ENCODE results near the gene HEATR9. TPM values are rescaled to one million over a fixed set of nuclear protein-coding genes. Genes with fewer than 3 reads are reported as not detected.

HEATR9 gene
- total and polyA plus RNA-seq, 2 donors (not counting 1 experiment from before 2014, with no cell fraction given), result 0.06 TPM; not detected in 1

DNA sequence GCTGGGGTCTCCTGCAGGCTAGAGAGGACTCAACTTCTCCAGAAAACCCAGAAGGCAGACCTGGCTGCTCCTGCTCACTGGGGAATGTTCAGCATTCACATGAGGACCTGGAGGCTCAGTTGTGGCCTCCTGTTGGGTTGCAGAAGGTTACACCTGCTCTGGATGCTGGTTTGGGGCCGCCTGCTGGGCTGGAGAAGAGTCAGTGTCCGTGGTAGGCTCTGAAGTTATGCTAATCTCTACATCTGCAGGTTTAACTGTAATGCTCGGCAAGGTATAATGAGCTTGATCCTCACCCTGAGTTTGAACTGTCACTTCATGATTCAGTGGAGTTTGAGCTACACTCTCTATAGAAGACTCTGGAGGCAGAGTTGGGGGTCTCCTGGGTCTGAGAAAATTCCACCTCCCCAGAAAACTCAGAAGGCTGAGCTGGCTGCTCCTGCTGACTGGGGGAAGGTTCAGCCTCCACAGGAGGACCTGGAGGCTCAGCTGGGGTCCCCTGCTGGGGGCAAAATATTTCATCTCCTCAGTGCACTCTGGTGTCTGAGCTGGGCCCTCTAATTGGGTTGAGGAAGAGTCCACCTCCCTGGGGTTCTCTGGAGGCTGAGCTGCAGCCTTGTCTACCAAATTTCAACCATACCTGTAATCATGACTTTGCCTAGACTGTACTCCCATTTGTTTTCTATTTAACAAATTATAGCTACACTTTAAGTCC lies 38.4 kb upstream of the HEATR9 start:
- TF ChIP-seq EZH2 (IDR thresholded peaks at IDR 0.05; ENCODE audit: borderline replicate concordance, insufficient read depth, low read depth, low read length, poor library complexity, severe bottlenecking), result no peak
- TF ChIP-seq, protein P1, sequence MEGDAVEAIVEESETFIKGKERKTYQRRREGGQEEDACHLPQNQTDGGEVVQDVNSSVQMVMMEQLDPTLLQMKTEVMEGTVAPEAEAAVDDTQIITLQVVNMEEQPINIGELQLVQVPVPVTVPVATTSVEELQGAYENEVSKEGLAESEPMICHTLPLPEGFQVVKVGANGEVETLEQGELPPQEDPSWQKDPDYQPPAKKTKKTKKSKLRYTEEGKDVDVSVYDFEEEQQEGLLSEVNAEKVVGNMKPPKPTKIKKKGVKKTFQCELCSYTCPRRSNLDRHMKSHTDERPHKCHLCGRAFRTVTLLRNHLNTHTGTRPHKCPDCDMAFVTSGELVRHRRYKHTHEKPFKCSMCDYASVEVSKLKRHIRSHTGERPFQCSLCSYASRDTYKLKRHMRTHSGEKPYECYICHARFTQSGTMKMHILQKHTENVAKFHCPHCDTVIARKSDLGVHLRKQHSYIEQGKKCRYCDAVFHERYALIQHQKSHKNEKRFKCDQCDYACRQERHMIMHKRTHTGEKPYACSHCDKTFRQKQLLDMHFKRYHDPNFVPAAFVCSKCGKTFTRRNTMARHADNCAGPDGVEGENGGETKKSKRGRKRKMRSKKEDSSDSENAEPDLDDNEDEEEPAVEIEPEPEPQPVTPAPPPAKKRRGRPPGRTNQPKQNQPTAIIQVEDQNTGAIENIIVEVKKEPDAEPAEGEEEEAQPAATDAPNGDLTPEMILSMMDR (IDR thresholded peaks at IDR 0.05), result no peak
- Histone ChIP-seq H2AFZ (ENCODE audit: insufficient read depth, low read depth, low read length, poor library complexity, severe bottlenecking) (no peak overlapping the region), H3K4me2 (replicated peaks; ENCODE audit: low read depth, low read length, poor library complexity, severe bottlenecking) (no peak overlapping the region), H3K9me3 (ENCODE audit: control extremely low read depth in 1 of 3, control insufficient read depth in 2 of 3, insufficient read depth in 1 of 3, low read length in 2 of 3) (no peaks in the 10 kb centered on the region), H3K4me3 (ENCODE audit: control extremely low read depth in 1 of 5, extremely low read depth in 1 of 5, insufficient read depth in 1 of 5, low read depth in 2 of 5, low read length in 4 of 5) (no peak overlapping the region), H3K27ac (ENCODE audit: low read length in 2 of 2) (no peak overlapping the region), H3K9ac (ENCODE audit: low read length) (no peak overlapping the region), H4K20me1 (ENCODE audit: control insufficient read depth, insufficient read depth, low read length, poor library complexity, severe bottlenecking) (no peaks in the 10 kb centered on the region), H3K36me3 (replicated peaks in 1 of 2; ENCODE audit: control extremely low read depth in 1 of 2, control insufficient read depth in 1 of 2, extremely low read depth in 1 of 2, insufficient read depth in 2 of 2, low read length in 1 of 2) (no peaks in the 10 kb centered on the region), H3K27me3 (replicated peaks in 1 of 4; ENCODE audit: control extremely low read depth in 1 of 4, control insufficient read depth in 3 of 4, insufficient read depth in 4 of 4, low read length in 3 of 4) (no peaks in the 10 kb centered on the region), H3K79me2 (ENCODE audit: control insufficient read depth, insufficient read depth, low read length) (no peaks in the 10 kb centered on the region), H3K4me1 (ENCODE audit: control insufficient read depth in 2 of 2, insufficient read depth in 2 of 2, low read length in 2 of 2) (no peaks in the 10 kb centered on the region)
- intact Hi-C loops (cut with micrococcal nuclease), result no loop called here
- ChIA-PET POLR2A (no interaction called here), CTCF (no interaction called here)
- DNase-seq (no peak), ATAC-seq (ENCODE audit: low read depth) (no peak)
- WGBS (ENCODE audit: insufficient coverage), result 96% methylated on average over 3 of the region's 3 CpGs
- Mint-ChIP-seq H3K4me3 (no peak overlapping the region), H3K27me3 (no peaks in the 10 kb centered on the region), H3K9me3 (ENCODE audit: insufficient read depth) (no peaks in the 10 kb centered on the region), H3K4me1 (no peaks in the 10 kb centered on the region), H3K27ac (no peak overlapping the region)

DNA sequence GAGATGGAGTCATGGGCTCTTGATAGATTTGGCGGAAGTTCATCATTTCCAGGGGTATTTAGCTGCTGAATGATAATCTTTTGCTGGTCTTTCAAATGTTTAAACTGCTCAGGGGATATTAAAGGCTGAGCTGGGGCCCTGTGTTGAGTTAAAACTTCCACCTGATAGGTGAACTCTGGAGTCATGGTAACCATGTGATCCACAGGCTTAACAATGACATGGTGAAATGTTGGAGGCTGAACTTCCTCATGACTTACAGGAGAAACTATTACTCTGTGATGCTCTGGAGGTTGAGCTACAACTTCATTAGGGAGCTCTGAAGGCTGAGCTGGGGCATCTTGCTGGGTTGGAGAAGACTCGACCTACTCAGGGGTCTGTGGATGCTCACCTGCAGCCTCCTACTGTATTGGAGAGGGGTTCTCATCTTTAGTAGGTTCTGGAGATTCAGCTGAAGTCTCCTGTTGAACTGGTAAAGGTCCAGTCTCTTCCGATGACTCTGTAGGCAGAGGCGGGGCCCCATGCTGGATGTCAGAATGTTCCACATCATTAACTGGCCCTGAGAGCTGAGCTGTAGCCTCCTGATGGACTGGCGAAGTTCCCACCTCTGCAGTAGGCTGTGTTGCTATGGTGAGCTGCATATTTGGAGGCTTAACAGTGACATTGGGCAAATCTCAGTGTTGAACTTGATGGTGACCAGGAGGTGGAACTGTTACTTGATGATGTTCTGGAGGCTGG lies 37.7 kb upstream of the HEATR9 start:
- Histone ChIP-seq H3K36me3 (replicated peaks in 1 of 2; ENCODE audit: control extremely low read depth in 1 of 2, control insufficient read depth in 1 of 2, extremely low read depth in 1 of 2, insufficient read depth in 2 of 2, low read length in 1 of 2) (no peaks in the 10 kb centered on the region), H3K79me2 (ENCODE audit: control insufficient read depth, insufficient read depth, low read length) (no peaks in the 10 kb centered on the region), H3K27ac (ENCODE audit: low read length in 2 of 2) (no peak overlapping the region), H3K9ac (ENCODE audit: low read length) (no peak overlapping the region), H3K27me3 (replicated peaks in 1 of 4; ENCODE audit: control extremely low read depth in 1 of 4, control insufficient read depth in 3 of 4, insufficient read depth in 4 of 4, low read length in 3 of 4) (no peaks in the 10 kb centered on the region), H3K4me3 (ENCODE audit: control extremely low read depth in 1 of 5, extremely low read depth in 1 of 5, insufficient read depth in 1 of 5, low read depth in 2 of 5, low read length in 4 of 5) (no peak overlapping the region), H2AFZ (ENCODE audit: insufficient read depth, low read depth, low read length, poor library complexity, severe bottlenecking) (no peak overlapping the region), H3K4me1 (ENCODE audit: control insufficient read depth in 2 of 2, insufficient read depth in 2 of 2, low read length in 2 of 2) (no peaks in the 10 kb centered on the region), H4K20me1 (ENCODE audit: control insufficient read depth, insufficient read depth, low read length, poor library complexity, severe bottlenecking) (no peaks in the 10 kb centered on the region), H3K4me2 (replicated peaks; ENCODE audit: low read depth, low read length, poor library complexity, severe bottlenecking) (no peak overlapping the region), H3K9me3 (ENCODE audit: control extremely low read depth in 1 of 3, control insufficient read depth in 2 of 3, insufficient read depth in 1 of 3, low read length in 2 of 3) (no peaks in the 10 kb centered on the region)
- Mint-ChIP-seq H3K27ac (no peak overlapping the region), H3K9me3 (ENCODE audit: insufficient read depth) (no peaks in the 10 kb centered on the region), H3K4me1 (no peaks in the 10 kb centered on the region), H3K4me3 (no peak overlapping the region), H3K27me3 (no peaks in the 10 kb centered on the region)
- WGBS (ENCODE audit: insufficient coverage), result 94% methylated on average over 5 of the region's 5 CpGs
- ChIA-PET CTCF (no interaction called here), POLR2A (no interaction called here)
- TF ChIP-seq EZH2 (IDR thresholded peaks at IDR 0.05; ENCODE audit: borderline replicate concordance, insufficient read depth, low read depth, low read length, poor library complexity, severe bottlenecking), result no peak
- TF ChIP-seq, protein P1 (IDR thresholded peaks at IDR 0.05), result no peak
- intact Hi-C loops (cut with micrococcal nuclease), result no loop called here
- ATAC-seq (ENCODE audit: low read depth) (no peak), DNase-seq (no peak)
